C4-2B (cell line): ENCODE results near the gene OR10D3.

ENCODE experiments used
- H3K27ac ChIP-seq: fragments of 450-650 bp; 2 replicates; pipeline ENCODE4 v1.5.1; 2017
- CTCF ChIP-seq: fragments of 450-650 bp; conservative IDR thresholded peaks from 2 replicates; pipeline ENCODE4 v1.5.1; 2017; ENCODE audit warnings: mild to moderate bottlenecking
- ZFX ChIP-seq: fragments of 450-650 bp; IDR thresholded peaks from 2 replicates; pipeline ENCODE4 v1.6.1; 2017

Gene OR10D3

GRCh38 chr11:124183068-124183467 lies at the start of gene OR10D3:
Gene OR10D3, plus strand, starts transcription at chr11:124183345. Its CDS starts 1,925 bp downstream, at chr11:124185270.
- H3K27ac ChIP-seq, result no peak within 1 kb of the TSS
- no peak for TF ChIP-seq CTCF
- no peak for TF ChIP-seq ZFX

GRCh38 chr11:124143034-124143433 lies 40.1 kb upstream of the OR10D3 start:
- no peak for TF ChIP-seq ZFX
- no peak for TF ChIP-seq CTCF

GRCh38 chr11:124147951-124148350 lies 35.2 kb upstream of the OR10D3 start:
- H3K27ac ChIP-seq, result no peak overlapping the region
- TF ChIP-seq CTCF (no peak), ZFX (no peak)

More at GRCh38 chr11:124143034-124143433, 40.1 kb upstream of the OR10D3 start:
- H3K27ac ChIP-seq, result no peak overlapping the region

DNA sequence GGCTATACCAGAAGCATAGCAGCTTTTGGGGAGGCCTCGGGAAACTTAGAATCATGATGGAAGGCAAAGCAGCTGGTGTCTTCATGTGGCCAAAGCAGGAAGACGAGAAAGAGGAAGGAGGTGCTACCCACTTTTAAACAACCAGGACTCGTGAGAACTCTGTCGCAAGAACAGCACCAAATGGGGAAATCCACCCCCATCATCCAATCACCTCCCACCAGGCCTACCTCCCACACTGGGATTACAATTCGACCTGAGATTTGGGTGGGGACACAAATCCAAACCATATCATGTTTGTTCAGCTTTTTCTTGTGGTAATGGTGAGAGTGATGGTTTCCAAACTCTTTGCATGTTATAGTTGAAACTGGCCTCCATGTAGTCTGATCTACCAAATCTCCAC lies 32.5 kb upstream of the OR10D3 start:
- no peak for TF ChIP-seq ZFX
- no peak for TF ChIP-seq CTCF
- H3K27ac ChIP-seq, result no peak overlapping the region

- H3K27ac ChIP-seq, result no peak overlapping the region
- TF ChIP-seq CTCF (peak; percentile 33), ZFX (no peak)
Observed at GRCh38 chr11:124152770-124153407, 30.3 kb upstream of the OR10D3 start.

- no peak overlapping the region for H3K27ac ChIP-seq
- TF ChIP-seq ZFX (no peak), CTCF (no peak)
Observed at GRCh38 chr11:124153821-124154220, 29.3 kb upstream of the OR10D3 start.

DNA sequence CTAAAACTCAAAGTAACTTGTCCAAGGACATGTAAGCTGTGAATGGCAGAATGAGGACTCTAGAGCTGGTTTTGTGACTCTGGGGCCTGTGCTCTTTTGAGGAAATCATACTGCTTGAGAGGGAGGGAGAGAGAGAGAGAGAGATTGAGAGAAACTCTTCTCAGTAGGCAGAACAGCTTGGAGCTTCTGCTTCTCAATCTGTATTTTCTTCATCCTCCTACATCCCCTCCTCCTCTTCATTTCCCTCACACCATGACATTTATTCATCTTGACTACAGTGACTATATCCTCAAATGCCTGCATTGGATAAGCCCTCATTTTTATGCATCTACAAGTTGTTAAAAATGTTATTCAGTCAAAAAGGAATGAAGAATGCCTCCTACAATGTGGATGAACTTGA lies 23.7 kb upstream of the OR10D3 start:
- TF ChIP-seq ZFX (no peak), CTCF (no peak)
- no peak overlapping the region for H3K27ac ChIP-seq
